Smooth muscle cell (in vitro differentiated cells): ENCODE data around the gene RPP25L. TPM values are rescaled to one million over a fixed set of nuclear protein-coding genes. Genes with fewer than 3 reads are reported as not detected.

Source experiments
- DNase-seq: peaks from one replicate; lab custom pipeline; 2025; ENCODE audit not compliant: unreplicated experiment; lab: John Stamatoyannopoulos, UW
- H2AFZ ChIP-seq: fragments of 200-600 bp; sonication (generic); 2 replicates; pipeline ENCODE4 v1.6.0; 2016; ENCODE audit warnings: antibody characterized with exemption, low read depth, mild to moderate bottlenecking
- H3F3A ChIP-seq: fragments of 200-600 bp; sonication (generic); 2 replicates; pipeline ENCODE4 v1.6.0; 2017; ENCODE audit warnings: antibody characterized with exemption, low read depth
- H3K27ac ChIP-seq: fragments of 200-600 bp; sonication (generic); 2 replicates; pipeline ENCODE4 v1.5.1; 2016; ENCODE audit warnings: low read depth, mild to moderate bottlenecking
- H3K27me3 ChIP-seq: fragments of 200-600 bp; sonication (generic); 2 replicates; pipeline ENCODE4 v1.6.1; 2016; ENCODE audit warnings: low read depth, mild to moderate bottlenecking
- H3K36me3 ChIP-seq: fragments of 200-600 bp; sonication (generic); 2 replicates; pipeline ENCODE4 v1.5.1; 2016; ENCODE audit warnings: low read depth
- H3K4me1 ChIP-seq: fragments of 200-600 bp; sonication (generic); 2 replicates; pipeline ENCODE4 v1.5.1; 2016; ENCODE audit warnings: low read depth
- H3K4me2 ChIP-seq: fragments of 200-600 bp; sonication (generic); 2 replicates; pipeline ENCODE4 v1.6.0; 2016; ENCODE audit warnings: mild to moderate bottlenecking
- H3K4me3 ChIP-seq: fragments of 200-600 bp; sonication (generic); 2 replicates; pipeline ENCODE4 v1.5.1; 2016; ENCODE audit warnings: mild to moderate bottlenecking
- H3K79me2 ChIP-seq: fragments of 200-600 bp; sonication (generic); 2 replicates; pipeline ENCODE4 v1.6.0; 2016; ENCODE audit warnings: low read depth, mild to moderate bottlenecking
- H3K9ac ChIP-seq: fragments of 200-600 bp; sonication (generic); 2 replicates; pipeline ENCODE4 v1.6.0; 2016; ENCODE audit warnings: low read depth
- H3K9me3 ChIP-seq: fragments of 200-600 bp; sonication (generic); replicated peaks from 2 replicates; pipeline ENCODE4 v1.5.1; 2016; ENCODE audit warnings: low read depth
- H4K20me1 ChIP-seq: fragments of 200-600 bp; sonication (generic); 2 replicates; pipeline ENCODE4 v1.6.0; 2016; ENCODE audit warnings: low read depth
- CTCF ChIP-seq: fragments of 200-600 bp; sonication (generic); IDR thresholded peaks from 2 replicates; pipeline ENCODE4 v1.5.1; 2017; ENCODE audit warnings: borderline replicate concordance, mild to moderate bottlenecking, antibody characterized with exemption; ENCODE audit not compliant: insufficient read depth, poor library complexity, severe bottlenecking
- WGBS: methylation state at CpG from one replicate; pipeline ENCODE4 v1.1.7; 2016; ENCODE audit warnings: low lambda C conversion rate; 5-methylcytosine and 5-hydroxymethylcytosine counted together
- polyA plus RNA-seq: library from polyadenylated mRNA; unstranded; fragments of >200 nt; fragmentation: Nextera tagmentation; extraction: Ambion mirVana; gene quantifications from 2 replicates; pipeline ENCODE4 v1.2.1, GENCODE V29; 2016
- total RNA-seq: library from RNA; depleted of rRNA; stranded (reverse); fragments of >200 nt; gene quantifications from 2 replicates; pipeline ENCODE4 v1.2.3, GENCODE V29; 2014

The RPP25L gene
- total and polyA plus RNA-seq, 2 experiments from 2014 or later = 10.9 to 27.5 TPM

GRCh38 chr9:34566322-34566721 is 45.6 kb downstream of the RPP25L start:
- Histone ChIP-seq H3K4me3 (no peak overlapping the region), H3K4me1 (peaks cover 37% of the 10 kb centered on the region), H3K27ac (no peak overlapping the region), H3K9ac (no peak overlapping the region), H3K9me3 (no peaks in the 10 kb centered on the region), H3K79me2 (no peaks in the 10 kb centered on the region), H4K20me1 (peaks cover 3% of the 10 kb centered on the region), H3K4me2 (no peak overlapping the region), H3F3A (no peaks in the 10 kb centered on the region), H3K36me3 (no peaks in the 10 kb centered on the region), H2AFZ (no peak overlapping the region), H3K27me3 (no peaks in the 10 kb centered on the region)
- no peak for DNase-seq
- TF ChIP-seq CTCF = no peak
- WGBS = 74% methylated on average over 8 of the region's 8 CpGs

- Histone ChIP-seq H3K27ac (no peak overlapping the region), H3K9ac (no peak overlapping the region), H3K36me3 (no peaks in the 10 kb centered on the region), H3K27me3 (no peaks in the 10 kb centered on the region), H3K79me2 (no peaks in the 10 kb centered on the region), H3K4me3 (no peak overlapping the region), H2AFZ (no peak overlapping the region), H3K4me2 (no peak overlapping the region), H3K9me3 (no peaks in the 10 kb centered on the region), H3K4me1 (peaks cover 41% of the 10 kb centered on the region), H3F3A (no peaks in the 10 kb centered on the region), H4K20me1 (peaks cover 2% of the 10 kb centered on the region)
- no peak for DNase-seq
- WGBS = 82% methylated on average over 8 of the region's 8 CpGs
- no peak for TF ChIP-seq CTCF
These were observed 46.0 kb downstream of the RPP25L start for GRCh38 chr9:34565856-34566255.

- H3K27me3 ChIP-seq = no peaks in the 10 kb centered on the region
- H3K36me3 ChIP-seq = no peaks in the 10 kb centered on the region
- no peak overlapping the region for H2AFZ ChIP-seq
- no peak overlapping the region for H3K4me2 ChIP-seq
- DNase-seq = no peak
- no peak overlapping the region for H3K9ac ChIP-seq
- H3K9me3 ChIP-seq = no peaks in the 10 kb centered on the region
- no peak overlapping the region for H3K4me3 ChIP-seq
- no peak for TF ChIP-seq CTCF
- no peak overlapping the region for H3K27ac ChIP-seq
- no peaks in the 10 kb centered on the region for H3K79me2 ChIP-seq
- H3K4me1 ChIP-seq = peaks cover 44% of the 10 kb centered on the region
- no peaks in the 10 kb centered on the region for H4K20me1 ChIP-seq
- WGBS = 94% methylated on average over 16 of the region's 16 CpGs
- peaks cover 9% of the 10 kb centered on the region for H3F3A ChIP-seq
These were observed 47.3 kb downstream of the RPP25L start for GRCh38 chr9:34564617-34565016.

GRCh38 chr9:34563262-34563661 is 48.6 kb downstream of the RPP25L start:
- Histone ChIP-seq H3F3A (peaks cover 9% of the 10 kb centered on the region), H3K4me3 (no peak overlapping the region), H3K4me2 (no peak overlapping the region), H3K27me3 (no peaks in the 10 kb centered on the region), H3K9ac (no peak overlapping the region), H3K9me3 (no peaks in the 10 kb centered on the region), H2AFZ (no peak overlapping the region), H3K36me3 (no peaks in the 10 kb centered on the region), H4K20me1 (no peaks in the 10 kb centered on the region), H3K27ac (no peak overlapping the region), H3K79me2 (no peaks in the 10 kb centered on the region), H3K4me1 (peaks cover 36% of the 10 kb centered on the region)
- no peak for DNase-seq
- no peak for TF ChIP-seq CTCF
- WGBS = 90% methylated on average over 5 of the region's 5 CpGs
